Neural cell (in vitro differentiated cells): ENCODE data around the gene CRTAC1. TPM values are rescaled to one million over a fixed set of nuclear protein-coding genes. Genes with fewer than 3 reads are reported as not detected.

Experiments
- H2AFZ ChIP-seq: fragments of 200-600, 300-800 bp; sonication (generic), shearing (Covaris generic); 2 replicates; pipeline ENCODE4 v1.6.0; 2014; ENCODE audit warnings: low read depth, mild to moderate bottlenecking, antibody characterized with exemption, low read length, moderate library complexity
- H3F3A ChIP-seq: fragments of 200-600 bp; shearing (Covaris generic); 2 replicates; pipeline ENCODE4 v1.6.1; 2016; ENCODE audit warnings: mild to moderate bottlenecking, moderate library complexity, mixed read lengths, antibody characterized with exemption, low read length; ENCODE audit not compliant: insufficient read depth, poor library complexity, severe bottlenecking
- H3K27ac ChIP-seq: fragments of 200-600, 300-800 bp; sonication (generic), shearing (Covaris generic); 2 replicates; pipeline ENCODE4 v1.5.1; 2014; ENCODE audit warnings: mild to moderate bottlenecking, low read length, moderate library complexity
- H3K27me3 ChIP-seq: fragments of 300-800, 200-600 bp; sonication (generic), shearing (Covaris generic); 2 replicates; pipeline ENCODE4 v1.6.0; 2014; ENCODE audit warnings: mild to moderate bottlenecking, low read depth, low read length, moderate library complexity; ENCODE audit not compliant: insufficient read depth
- H3K36me3 ChIP-seq: fragments of 300-800, 200-600 bp; sonication (generic), shearing (Covaris generic); 2 replicates; pipeline ENCODE4 v1.5.1; 2014; ENCODE audit warnings: mild to moderate bottlenecking, antibody characterized with exemption, low read length, moderate library complexity; ENCODE audit not compliant: insufficient read depth
- H3K4me2 ChIP-seq: fragments of 300-800, 200-600 bp; sonication (generic), shearing (Covaris generic); 2 replicates; pipeline ENCODE4 v1.6.0; 2014; ENCODE audit warnings: mild to moderate bottlenecking, low read length
- H3K4me3 ChIP-seq: fragments of 300-800, 200-600 bp; sonication (generic), shearing (Covaris generic); 2 replicates; pipeline ENCODE4 v1.5.1; 2014; ENCODE audit warnings: mild to moderate bottlenecking, low read length, moderate library complexity
- H3K79me2 ChIP-seq: fragments of 200-600 bp; shearing (Covaris generic); replicated peaks from 2 replicates; pipeline ENCODE4 v1.6.0; 2014; ENCODE audit warnings: mild to moderate bottlenecking, low read length, moderate library complexity; ENCODE audit not compliant: insufficient read depth
- H3K9ac ChIP-seq: fragments of 300-800, 200-600 bp; sonication (generic), shearing (Covaris generic); 2 replicates; pipeline ENCODE4 v1.6.1; 2016; ENCODE audit warnings: mild to moderate bottlenecking, low read length, mixed read lengths
- H3K9me2 ChIP-seq: fragments of 200-600 bp; shearing (Covaris generic); 2 replicates; pipeline ENCODE4 v1.6.1; 2016; ENCODE audit warnings: mild to moderate bottlenecking, low read length, mixed read lengths; ENCODE audit not compliant: insufficient read depth
- H3K9me3 ChIP-seq: fragments of 200-600, 300-800 bp; sonication (generic), shearing (Covaris generic); 2 replicates; pipeline ENCODE4 v1.6.1; 2016; ENCODE audit warnings: mild to moderate bottlenecking, mixed run types, low read length, moderate library complexity, mixed read lengths
- H4K20me1 ChIP-seq: fragments of 200-600 bp; shearing (Covaris generic); 2 replicates; pipeline ENCODE4 v1.6.1; 2016; ENCODE audit warnings: mild to moderate bottlenecking, mixed run types; ENCODE audit not compliant: insufficient read depth
- CTCF ChIP-seq: fragments of 450-650 bp; IDR thresholded peaks from 2 replicates; pipeline ENCODE4 v1.5.1; 2014; ENCODE audit warnings: antibody characterized with exemption, mild to moderate bottlenecking, moderate library complexity; ENCODE audit not compliant: poor library complexity, severe bottlenecking
- EP300 ChIP-seq: fragments of 450-650 bp; conservative IDR thresholded peaks from 2 replicates; pipeline ENCODE4 v1.6.1; 2014; ENCODE audit warnings: antibody characterized with exemption, mild to moderate bottlenecking, moderate library complexity; ENCODE audit not compliant: poor library complexity, severe bottlenecking
- EZH2 ChIP-seq: fragments of 200-600, 300-800 bp; shearing (Covaris generic), sonication (generic); IDR thresholded peaks from 2 replicates; pipeline ENCODE4 v1.6.1; 2014; ENCODE audit warnings: antibody characterized with exemption, low read length, borderline replicate concordance, mild to moderate bottlenecking; ENCODE audit not compliant: insufficient read depth, poor library complexity, severe bottlenecking
- MXI1 ChIP-seq: fragments of 450-650 bp; conservative IDR thresholded peaks from 2 replicates; pipeline ENCODE4 v1.6.1; 2014; ENCODE audit warnings: antibody characterized with exemption, mild to moderate bottlenecking; ENCODE audit not compliant: poor library complexity, severe bottlenecking
- POLR2AphosphoS5 ChIP-seq: IDR thresholded peaks from 2 replicates; pipeline ENCODE4 v1.6.1; 2012
- RAD21 ChIP-seq: fragments of 450-650 bp; conservative IDR thresholded peaks from 2 replicates; pipeline ENCODE4 v1.6.1; 2014; ENCODE audit warnings: antibody characterized with exemption, mild to moderate bottlenecking, moderate library complexity
- REST ChIP-seq: IDR thresholded peaks from 2 replicates; pipeline ENCODE4 v1.6.1; 2012; ENCODE audit warnings: borderline replicate concordance
- SMC3 ChIP-seq: fragments of 450-650 bp; conservative IDR thresholded peaks from 2 replicates; pipeline ENCODE4 v1.6.1; 2014; ENCODE audit warnings: antibody characterized with exemption, mild to moderate bottlenecking, moderate library complexity; ENCODE audit not compliant: poor library complexity
- TAF1 ChIP-seq: IDR thresholded peaks from 2 replicates; pipeline ENCODE4 v1.6.1; 2012; ENCODE audit warnings: low read depth
- polyA plus RNA-seq: library from polyadenylated mRNA; depleted of rRNA; stranded (reverse); fragments of >200 nt; gene quantifications from 2 replicates; pipeline ENCODE4 v1.2.3, GENCODE V29; 2014

Gene CRTAC1
- polyA plus RNA-seq, 1 donor from 2014 or later, result 1.1 TPM

- Histone ChIP-seq H3K4me3 (peak overlapping the region; percentile 71), H3F3A (no peaks in the 10 kb centered on the region), H3K4me2 (peak overlapping the region; percentile 26), H3K9me2 (no peaks in the 10 kb centered on the region), H3K9ac (peak overlapping the region; percentile 23), H3K27me3 (peaks cover 61% of the 10 kb centered on the region), H3K9me3 (no peaks in the 10 kb centered on the region), H3K27ac (no peak overlapping the region), H3K79me2 (no peaks in the 10 kb centered on the region), H4K20me1 (no peaks in the 10 kb centered on the region), H3K36me3 (no peaks in the 10 kb centered on the region), H2AFZ (no peak overlapping the region)
- TF ChIP-seq EP300 (no peak), CTCF (no peak), TAF1 (no peak), EZH2 (no peak), RAD21 (no peak), REST (no peak), SMC3 (no peak), POLR2AphosphoS5 (no peak), MXI1 (no peak)
Observed at GRCh38 chr10:98029149-98030092, 1.0 kb downstream of the CRTAC1 start.

GRCh38 chr10:98028168-98028770, 2.2 kb downstream of the CRTAC1 start:
- Histone ChIP-seq H2AFZ (no peak overlapping the region), H3K79me2 (no peaks in the 10 kb centered on the region), H4K20me1 (no peaks in the 10 kb centered on the region), H3F3A (no peaks in the 10 kb centered on the region), H3K27me3 (peaks cover 51% of the 10 kb centered on the region), H3K27ac (no peak overlapping the region), H3K9me2 (no peaks in the 10 kb centered on the region), H3K4me3 (no peak overlapping the region), H3K36me3 (no peaks in the 10 kb centered on the region), H3K9me3 (no peaks in the 10 kb centered on the region), H3K4me2 (no peak overlapping the region), H3K9ac (no peak overlapping the region)
- TF ChIP-seq TAF1 (no peak), SMC3 (peak; percentile 39), EZH2 (no peak), RAD21 (peak; percentile 59), CTCF (peak; percentile 71), POLR2AphosphoS5 (no peak)
